ENCODE results near the gene DDX20.

Gene DDX20

GRCh38 chr1:111751906-111752575, 3.7 kb upstream of the DDX20 start:
- DNase-seq: no peak

- DNase-seq: peak; percentile 45
Observed at GRCh38 chr1:111754984-111755330, 744 bp upstream of the DDX20 start.

GRCh38 chr1:111756124-111756513, 418 bp downstream of the DDX20 start:
- DNase-seq: no peak

GRCh38 chr1:111758373-111758772, 2.7 kb downstream of the DDX20 start:
- DNase-seq: no peak

GRCh38 chr1:111761717-111762116, 6.0 kb downstream of the DDX20 start:
- DNase-seq: no peak

GRCh38 chr1:111762332-111762731, 6.6 kb downstream of the DDX20 start:
- no peak for DNase-seq

GRCh38 chr1:111768023-111768422, 12.3 kb downstream of the DDX20 start:
- no peak for DNase-seq

GRCh38 chr1:111768625-111769024, 12.9 kb downstream of the DDX20 start:
- no peak for DNase-seq

- DNase-seq: no peak
Observed at GRCh38 chr1:111769517-111770146, 13.9 kb downstream of the DDX20 start.

- DNase-seq: no peak
Observed at GRCh38 chr1:111770916-111771315, 15.2 kb downstream of the DDX20 start.

GRCh38 chr1:111775966-111776365, 20.3 kb downstream of the DDX20 start:
- no peak for DNase-seq

GRCh38 chr1:111776391-111776790, 20.7 kb downstream of the DDX20 start:
- no peak for DNase-seq

- no peak for DNase-seq
Observed at GRCh38 chr1:111776861-111777260, 21.2 kb downstream of the DDX20 start.

GRCh38 chr1:111777301-111777700, 21.6 kb downstream of the DDX20 start:
- DNase-seq: no peak

GRCh38 chr1:111778066-111778465, 22.4 kb downstream of the DDX20 start:
- DNase-seq: no peak

GRCh38 chr1:111778541-111779051, 22.9 kb downstream of the DDX20 start:
- no peak for DNase-seq

- DNase-seq: no peak
Observed at GRCh38 chr1:111779546-111779945, 23.8 kb downstream of the DDX20 start.

GRCh38 chr1:111784273-111784901, 28.7 kb downstream of the DDX20 start:
- no peak for DNase-seq

- no peak for DNase-seq
Observed at GRCh38 chr1:111786669-111787207, 31.0 kb downstream of the DDX20 start.

GRCh38 chr1:111789142-111789541, 33.4 kb downstream of the DDX20 start:
- DNase-seq: no peak

GRCh38 chr1:111789666-111790316, 34.1 kb downstream of the DDX20 start:
- DNase-seq: no peak

GRCh38 chr1:111791776-111792175, 36.1 kb downstream of the DDX20 start:
- no peak for DNase-seq

- no peak for DNase-seq
Observed at GRCh38 chr1:111792249-111792648, 36.5 kb downstream of the DDX20 start.

Data from activated CD4-positive, CD25-positive, alpha-beta regulatory T cell treated with anti-CD3 and anti-CD28 coated beads, Interleukin-2, amount 50 U/mL, for 72 hours (primary cell).